ENCODE data around the gene TMCO5A. TPM values are rescaled to one million over a fixed set of nuclear protein-coding genes. Genes with fewer than 3 reads are reported as not detected.

TMCO5A gene
- total and polyA plus RNA-seq, 4 donors, result not detected

DNA sequence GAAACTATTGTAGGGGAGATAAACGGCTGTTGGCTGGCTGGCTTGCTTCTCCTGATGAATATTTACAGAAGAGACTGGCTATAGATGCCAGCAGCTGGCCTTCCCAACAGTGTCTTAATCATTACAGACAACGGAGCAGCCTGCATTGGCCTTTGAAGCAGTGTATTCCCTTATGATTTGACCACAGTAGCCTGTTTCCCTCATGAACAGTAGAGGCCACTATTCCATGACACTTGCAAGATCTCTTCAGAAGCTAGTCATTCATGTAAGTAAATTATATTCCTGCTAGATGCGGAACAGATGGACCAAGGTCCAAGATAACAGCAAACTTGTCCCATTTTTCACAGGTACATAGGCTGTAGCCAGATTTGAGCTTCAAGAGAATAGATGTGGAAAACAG lies 47.3 kb downstream of the TMCO5A start:
- H3K27me3 ChIP-seq (ENCODE audit: control insufficient read depth in 1 of 2, insufficient read depth in 2 of 2, low read length in 1 of 2), result no peaks in the 10 kb centered on the region
- H3K27ac ChIP-seq (ENCODE audit: low read depth in 1 of 2, low read length in 2 of 2), result no peak overlapping the region
- no peaks in the 10 kb centered on the region for H3K36me3 ChIP-seq (ENCODE audit: control insufficient read depth in 1 of 2, insufficient read depth in 2 of 2, low read length in 1 of 2)
- no peak overlapping the region for H3K4me3 ChIP-seq (ENCODE audit: low read length in 2 of 2)
- no peak for DNase-seq
- ATAC-seq (ENCODE audit: low FRiP score), result no peak
- intact Hi-C loops (cut with DNase I), result no loop called here
- no peaks in the 10 kb centered on the region for H3K4me1 ChIP-seq (ENCODE audit: control insufficient read depth in 1 of 2, insufficient read depth in 2 of 2, low read length in 2 of 2)
- WGBS, 2 donors, result 33 to 40% methylated on average over 3 of the region's 3 CpGs
- H3K9me3 ChIP-seq (ENCODE audit: control insufficient read depth, low read length), result no peaks in the 10 kb centered on the region

GRCh38 chr15:37984368-37984767 lies 49.9 kb downstream of the TMCO5A start:
- no peaks in the 10 kb centered on the region for H3K9me3 ChIP-seq (ENCODE audit: control insufficient read depth, low read length)
- H3K36me3 ChIP-seq (ENCODE audit: control insufficient read depth in 1 of 2, insufficient read depth in 2 of 2, low read length in 1 of 2), result no peaks in the 10 kb centered on the region
- ATAC-seq (ENCODE audit: low FRiP score), result no peak
- no peak overlapping the region for H3K4me3 ChIP-seq (ENCODE audit: low read length in 2 of 2)
- H3K27ac ChIP-seq (ENCODE audit: low read depth in 1 of 2, low read length in 2 of 2), result no peak overlapping the region
- H3K4me1 ChIP-seq (ENCODE audit: control insufficient read depth in 1 of 2, insufficient read depth in 2 of 2, low read length in 2 of 2), result no peaks in the 10 kb centered on the region
- intact Hi-C loops (cut with DNase I), result no loop called here
- WGBS, 2 donors, result 94 to 97% methylated on average over 1 of the region's 1 CpG
- H3K27me3 ChIP-seq (ENCODE audit: control insufficient read depth in 1 of 2, insufficient read depth in 2 of 2, low read length in 1 of 2), result no peaks in the 10 kb centered on the region
- no peak for DNase-seq

GRCh38 chr15:37995461-37996347 lies 61.3 kb downstream of the TMCO5A start:
- DNase-seq, result no peak
- no peaks in the 10 kb centered on the region for H3K27me3 ChIP-seq (ENCODE audit: control insufficient read depth in 1 of 2, insufficient read depth in 2 of 2, low read length in 1 of 2)
- H3K9me3 ChIP-seq (ENCODE audit: control insufficient read depth, low read length), result no peaks in the 10 kb centered on the region
- H3K27ac ChIP-seq (ENCODE audit: low read depth in 1 of 2, low read length in 2 of 2), result no peak overlapping the region
- H3K36me3 ChIP-seq (ENCODE audit: control insufficient read depth in 1 of 2, insufficient read depth in 2 of 2, low read length in 1 of 2), result no peaks in the 10 kb centered on the region
- intact Hi-C loops (cut with DNase I), result loop anchor here (2.0 to 10.0 kb wide), 5 partner anchors 259 to 419 kb away; partner anchors contain the start of gene SPRED1 (in 1 of the 2)
- no peak overlapping the region for H3K4me3 ChIP-seq (ENCODE audit: low read length in 2 of 2)
- H3K4me1 ChIP-seq (ENCODE audit: control insufficient read depth in 1 of 2, insufficient read depth in 2 of 2, low read length in 2 of 2), result no peaks in the 10 kb centered on the region
- peak; percentile 71 for ATAC-seq (ENCODE audit: low FRiP score)
- WGBS, 2 donors, result 3% methylated on average over 8 of the region's 8 CpGs
